HFF-Myc (cell line): ENCODE data around the gene BAHCC1.

Experiments used
- DNase-seq: peaks from one replicate; pipeline ENCODE4 v3.0.0-alpha.2; 2011; ENCODE audit warnings: low read depth; ENCODE audit errors: extremely low read depth
- H3K4me3 ChIP-seq: replicated peaks from 2 replicates; pipeline ENCODE4 v1.5.1; 2011; ENCODE audit warnings: low read depth, mild to moderate bottlenecking, control low read depth, low read length
- CTCF ChIP-seq: IDR thresholded peaks from 2 replicates; pipeline ENCODE4 v1.5.1; 2012; ENCODE audit warnings: mild to moderate bottlenecking, low read depth, low read length, control low read depth; ENCODE audit errors: missing control alignments

Gene BAHCC1

GRCh38 chr17:81394921-81395599 is at the start of gene BAHCC1:
TSS of gene BAHCC1 (plus strand) at chr17:81395457. CDS start at chr17:81399740, 4,283 bp downstream.
- peak; percentile 98 for DNase-seq
- peak within 1 kb of the TSS; percentile 67 for H3K4me3 ChIP-seq
- no peak for TF ChIP-seq CTCF

GRCh38 chr17:81346090-81346907 is 49.0 kb upstream of the BAHCC1 start:
- DNase-seq = peak; percentile 68
- H3K4me3 ChIP-seq = peak overlapping the region; percentile 94
- TF ChIP-seq CTCF = no peak

- peak overlapping the region; percentile 54 for H3K4me3 ChIP-seq
- DNase-seq = no peak
- TF ChIP-seq CTCF = no peak
Observed at GRCh38 chr17:81346908-81347349, 48.3 kb upstream of the BAHCC1 start.

- H3K4me3 ChIP-seq = no peak overlapping the region
- TF ChIP-seq CTCF = no peak
- DNase-seq = no peak
Observed at GRCh38 chr17:81347437-81347836, 47.8 kb upstream of the BAHCC1 start.

- no peak for DNase-seq
- TF ChIP-seq CTCF = no peak
- no peak overlapping the region for H3K4me3 ChIP-seq
Observed at GRCh38 chr17:81348097-81349055, 46.9 kb upstream of the BAHCC1 start.
